Suprapubic skin (tissue), 4 donors: ENCODE data around the gene ABCA4. TPM values are rescaled to one million over a fixed set of nuclear protein-coding genes. Genes with fewer than 3 reads are reported as not detected.

Source experiments
- DNase-seq, 2 donors: peaks; one replicate each; pipeline ENCODE4 v3.0.0-alpha.2; 2019; ENCODE audit warnings: low spot score in 2 of 2
- H3K27ac ChIP-seq: fragments of 200-600 bp; sonication (generic); one replicate; pipeline ENCODE4 v1.5.1; 2019
- H3K27me3 ChIP-seq: fragments of 200-600 bp; sonication (generic); one replicate; pipeline ENCODE4 v1.5.1; 2019
- H3K36me3 ChIP-seq: fragments of 200-600 bp; sonication (generic); one replicate; pipeline ENCODE4 v1.5.1; 2019
- H3K4me1 ChIP-seq: fragments of 200-600 bp; sonication (generic); one replicate; pipeline ENCODE4 v1.5.1; 2019
- H3K4me3 ChIP-seq: fragments of 200-600 bp; sonication (generic); one replicate; pipeline ENCODE4 v1.5.1; 2019; ENCODE audit warnings: mild to moderate bottlenecking
- H3K9me3 ChIP-seq: fragments of 200-600 bp; sonication (generic); one replicate; pipeline ENCODE4 v1.5.1; 2019
- EP300 ChIP-seq: sonication (generic); formaldehyde crosslinking; IDR thresholded peaks from one replicate; pipeline ENCODE4 v1.6.1; 2017; ENCODE audit warnings: antibody characterized with exemption
- POLR2A ChIP-seq, 2 donors: fragments of 450-650 bp; IDR thresholded peaks; one replicate each; pipeline ENCODE4 v1.6.1; 2017; ENCODE audit warnings: antibody characterized with exemption in 2 of 2, mild to moderate bottlenecking in 2 of 2, moderate library complexity in 2 of 2
- POLR2AphosphoS5 ChIP-seq, 3 donors: sonication (generic); formaldehyde crosslinking; IDR thresholded peaks; one replicate each; pipeline ENCODE4 v1.6.1; 2017; ENCODE audit warnings: antibody characterized with exemption in 3 of 3
- WGBS: methylation state at CpG from one replicate; pipeline ENCODE4 v1.1.5; 2018; 5-methylcytosine and 5-hydroxymethylcytosine counted together
- total RNA-seq, 4 donors: library from RNA; depleted of rRNA; stranded (reverse); fragments of >200 nt; gene quantifications; one replicate each; pipeline ENCODE4 v1.1.0, GENCODE V29; 2016
- TF ChIP-seq, protein P1 (sequence below), 2 donors: fragments of 200-600 bp in 1 of 2; fragments of 450-650 bp in 1 of 2; sonication (generic) in 1 of 2; IDR thresholded peaks; one replicate each; pipeline ENCODE4 v1.5.1; 2016 to 2019; ENCODE audit warnings: antibody characterized with exemption in 2 of 2, mild to moderate bottlenecking in 1 of 2, moderate library complexity in 1 of 2

The ABCA4 gene
- total RNA-seq, 4 donors from 2014 or later = 2.8 to 6.8 (median 4.3) TPM

DNA sequence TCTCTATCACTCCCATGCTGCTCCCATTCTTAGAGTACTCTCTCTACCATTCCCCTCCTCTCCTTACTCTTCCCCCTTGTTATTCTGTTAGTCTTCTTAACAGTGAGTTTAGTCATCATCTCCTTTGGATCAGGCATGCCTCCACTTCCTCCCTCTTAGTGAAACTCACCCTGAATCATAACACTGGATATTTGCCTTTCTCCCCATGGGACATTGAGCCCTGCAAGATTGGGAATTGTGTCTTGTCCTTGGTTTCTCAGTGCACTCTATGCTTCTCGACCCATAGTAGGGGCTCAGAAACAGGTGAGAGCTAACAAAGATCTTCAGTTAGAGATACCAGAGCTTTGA lies 143.4 kb downstream of the ABCA4 start:
- TF ChIP-seq, protein P1, sequence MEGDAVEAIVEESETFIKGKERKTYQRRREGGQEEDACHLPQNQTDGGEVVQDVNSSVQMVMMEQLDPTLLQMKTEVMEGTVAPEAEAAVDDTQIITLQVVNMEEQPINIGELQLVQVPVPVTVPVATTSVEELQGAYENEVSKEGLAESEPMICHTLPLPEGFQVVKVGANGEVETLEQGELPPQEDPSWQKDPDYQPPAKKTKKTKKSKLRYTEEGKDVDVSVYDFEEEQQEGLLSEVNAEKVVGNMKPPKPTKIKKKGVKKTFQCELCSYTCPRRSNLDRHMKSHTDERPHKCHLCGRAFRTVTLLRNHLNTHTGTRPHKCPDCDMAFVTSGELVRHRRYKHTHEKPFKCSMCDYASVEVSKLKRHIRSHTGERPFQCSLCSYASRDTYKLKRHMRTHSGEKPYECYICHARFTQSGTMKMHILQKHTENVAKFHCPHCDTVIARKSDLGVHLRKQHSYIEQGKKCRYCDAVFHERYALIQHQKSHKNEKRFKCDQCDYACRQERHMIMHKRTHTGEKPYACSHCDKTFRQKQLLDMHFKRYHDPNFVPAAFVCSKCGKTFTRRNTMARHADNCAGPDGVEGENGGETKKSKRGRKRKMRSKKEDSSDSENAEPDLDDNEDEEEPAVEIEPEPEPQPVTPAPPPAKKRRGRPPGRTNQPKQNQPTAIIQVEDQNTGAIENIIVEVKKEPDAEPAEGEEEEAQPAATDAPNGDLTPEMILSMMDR (IDR thresholded peaks at IDR 0.05) = no peak
- no peak for TF ChIP-seq EP300
- WGBS = 94% methylated on average over 1 of the region's 1 CpG
- Histone ChIP-seq H3K4me1 (peaks cover 23% of the 10 kb centered on the region), H3K27me3 (no peaks in the 10 kb centered on the region), H3K4me3 (no peak overlapping the region), H3K36me3 (no peaks in the 10 kb centered on the region), H3K9me3 (no peaks in the 10 kb centered on the region), H3K27ac (no peak overlapping the region)
- no peak for DNase-seq

DNA sequence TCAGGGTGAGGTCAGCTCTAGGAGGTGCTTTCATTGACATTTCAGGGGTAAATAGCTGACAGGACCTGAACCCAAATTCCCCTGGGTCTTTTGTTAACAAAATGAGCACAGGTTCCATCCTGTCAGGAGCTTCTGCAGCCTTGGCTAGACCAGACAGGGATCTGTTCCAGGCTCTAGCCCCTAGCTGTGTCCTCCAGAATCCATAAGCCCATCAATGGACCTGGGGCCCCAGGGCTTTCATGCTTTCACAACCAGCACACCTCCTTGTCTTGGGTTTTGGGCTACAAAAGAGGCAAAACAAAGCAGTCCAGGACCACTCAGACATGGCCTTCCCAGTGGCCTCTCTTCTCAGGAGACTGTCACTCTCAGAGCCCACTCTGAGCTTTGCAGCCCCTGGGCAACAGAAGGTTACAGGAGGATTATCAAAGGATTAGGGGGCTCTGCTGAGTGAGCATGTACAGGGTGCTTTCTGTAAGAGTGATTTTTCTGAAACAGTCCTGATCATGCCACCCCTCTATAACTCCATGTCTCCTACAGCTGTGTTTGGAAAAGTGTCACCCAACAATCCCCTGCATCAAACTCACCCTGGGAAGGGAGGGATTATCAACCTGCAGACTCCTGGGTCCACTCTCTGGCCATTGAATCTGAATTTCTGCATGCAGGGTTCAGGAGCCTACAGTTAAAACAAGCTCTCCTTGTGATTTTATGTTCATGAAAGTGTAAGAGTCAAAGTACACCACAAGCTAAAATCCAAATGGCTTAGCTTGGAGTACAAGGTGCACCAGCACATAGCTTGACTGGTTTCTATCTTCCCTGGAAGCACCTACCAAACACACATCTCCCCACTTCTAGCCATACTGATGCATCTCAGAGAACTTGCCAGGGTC lies 144.0 kb downstream of the ABCA4 start:
- Histone ChIP-seq H3K27me3 (no peaks in the 10 kb centered on the region), H3K36me3 (no peaks in the 10 kb centered on the region), H3K9me3 (no peaks in the 10 kb centered on the region), H3K4me3 (no peak overlapping the region), H3K27ac (no peak overlapping the region), H3K4me1 (peaks cover 23% of the 10 kb centered on the region)
- no peak for DNase-seq
- no peak for TF ChIP-seq EP300
- TF ChIP-seq POLR2AphosphoS5 (IDR thresholded peaks at IDR 0.05) = no peak
- TF ChIP-seq POLR2A (IDR thresholded peaks at IDR 0.05) = no peak

DNA sequence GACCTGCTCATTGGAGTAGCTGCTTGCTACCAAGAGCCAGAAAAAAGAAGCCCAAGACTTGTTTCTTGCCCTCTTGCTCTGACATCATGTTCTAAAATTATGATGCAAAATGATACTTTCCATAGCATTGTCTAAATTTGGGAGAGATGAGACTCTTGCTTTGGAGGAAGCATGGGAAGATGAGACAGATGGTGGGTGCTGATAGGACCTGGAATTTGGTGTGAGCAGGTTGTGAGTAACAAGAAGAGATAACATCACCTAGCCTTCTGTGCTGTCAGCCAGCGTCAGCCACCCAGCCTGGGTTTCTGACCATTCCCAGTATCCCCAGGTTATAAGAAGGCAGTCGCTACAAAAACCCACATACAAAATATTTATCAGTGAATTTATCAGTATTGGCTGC lies 144.7 kb downstream of the ABCA4 start:
- Histone ChIP-seq H3K27ac (no peak overlapping the region), H3K27me3 (no peaks in the 10 kb centered on the region), H3K36me3 (no peaks in the 10 kb centered on the region), H3K4me1 (peaks cover 23% of the 10 kb centered on the region), H3K9me3 (no peaks in the 10 kb centered on the region), H3K4me3 (no peak overlapping the region)
- no peak for DNase-seq
- TF ChIP-seq EP300 (no peak), POLR2A (IDR thresholded peaks at IDR 0.05) (no peak), POLR2AphosphoS5 (IDR thresholded peaks at IDR 0.05) (no peak)
- TF ChIP-seq, protein P1 (IDR thresholded peaks at IDR 0.05) = no peak
- WGBS = 43% methylated on average over 2 of the region's 2 CpGs

DNA sequence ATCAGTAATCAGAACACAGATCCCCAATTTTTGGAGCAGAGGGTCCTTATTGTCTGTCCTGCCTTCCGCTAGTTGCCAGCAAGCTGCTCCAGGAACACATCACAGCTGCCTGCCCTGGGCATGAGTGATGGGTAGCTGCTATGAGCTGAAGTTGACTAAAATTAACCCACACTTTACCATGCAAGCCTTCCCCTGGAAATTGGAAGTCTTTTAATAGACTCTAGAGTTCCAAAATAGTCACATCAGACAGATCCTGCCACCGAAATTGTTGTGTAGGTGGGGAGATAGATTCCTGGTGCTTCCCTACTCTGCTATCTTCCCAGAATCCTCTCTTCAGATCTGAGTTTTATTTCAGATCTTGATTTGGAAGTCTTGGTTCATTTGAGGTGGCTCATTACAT lies 148.6 kb downstream of the ABCA4 start:
- WGBS = 67% methylated on average over 2 of the region's 2 CpGs
- H3K36me3 ChIP-seq = no peaks in the 10 kb centered on the region
- no peak overlapping the region for H3K27ac ChIP-seq
- H3K9me3 ChIP-seq = no peaks in the 10 kb centered on the region
- H3K4me1 ChIP-seq = no peaks in the 10 kb centered on the region
- no peak overlapping the region for H3K4me3 ChIP-seq
- TF ChIP-seq POLR2A (IDR thresholded peaks at IDR 0.05) (no peak), POLR2AphosphoS5 (IDR thresholded peaks at IDR 0.05) (no peak), EP300 (no peak)
- TF ChIP-seq, protein P1 (IDR thresholded peaks at IDR 0.05) = no peak
- H3K27me3 ChIP-seq = no peaks in the 10 kb centered on the region
- no peak for DNase-seq

DNA sequence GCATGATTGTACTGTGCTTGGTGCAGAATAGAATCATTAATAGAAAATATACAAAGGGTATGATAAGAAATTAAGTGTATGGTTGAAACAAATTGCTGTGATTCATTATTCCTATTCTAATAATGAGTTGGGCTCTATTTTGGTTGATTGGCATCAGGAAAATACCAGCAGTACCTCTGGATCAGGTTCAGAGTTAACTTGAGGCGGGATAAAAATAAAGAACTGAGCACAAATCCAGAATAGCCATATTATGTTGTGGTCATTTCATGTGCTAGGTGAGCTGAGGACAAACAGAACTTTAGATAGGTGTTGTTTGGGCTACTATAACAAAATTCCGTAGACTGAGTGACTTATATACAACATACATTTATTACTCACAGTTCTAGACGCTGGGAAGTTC lies 151.1 kb downstream of the ABCA4 start:
- DNase-seq = no peak
- Histone ChIP-seq H3K9me3 (no peaks in the 10 kb centered on the region), H3K36me3 (no peaks in the 10 kb centered on the region), H3K4me3 (no peak overlapping the region), H3K27ac (no peak overlapping the region), H3K27me3 (no peaks in the 10 kb centered on the region), H3K4me1 (peaks cover 10% of the 10 kb centered on the region)
- TF ChIP-seq POLR2AphosphoS5 (IDR thresholded peaks at IDR 0.05) = no peak
- no peak for TF ChIP-seq EP300
- WGBS = 94% methylated on average over 3 of the region's 3 CpGs

DNA sequence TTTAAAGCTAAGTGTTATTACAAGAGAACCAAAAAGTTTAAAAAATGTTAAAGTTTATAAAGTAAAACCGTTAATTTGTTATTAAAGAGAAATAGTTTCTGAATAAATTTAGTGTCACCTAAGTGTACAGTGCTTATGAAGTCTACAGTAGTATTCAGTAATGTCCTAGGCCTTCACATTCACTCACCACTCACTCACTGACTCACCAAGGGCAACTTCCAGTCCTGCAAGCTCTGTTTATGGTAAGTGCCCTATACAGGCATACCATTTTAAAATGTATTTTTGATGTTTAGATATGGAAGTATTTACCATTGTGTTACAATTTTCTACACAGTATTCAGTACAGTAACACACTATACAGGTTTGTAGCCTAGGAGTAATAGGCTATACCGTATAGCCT lies 151.6 kb downstream of the ABCA4 start:
- no peaks in the 10 kb centered on the region for H3K9me3 ChIP-seq
- H3K4me1 ChIP-seq = peaks cover 11% of the 10 kb centered on the region
- no peak for TF ChIP-seq POLR2AphosphoS5 (IDR thresholded peaks at IDR 0.05)
- TF ChIP-seq, protein P1 (IDR thresholded peaks at IDR 0.05) = no peak
- TF ChIP-seq EP300 = no peak
- TF ChIP-seq POLR2A (IDR thresholded peaks at IDR 0.05) = no peak
- no peak overlapping the region for H3K27ac ChIP-seq
- H3K36me3 ChIP-seq = no peaks in the 10 kb centered on the region
- no peak for DNase-seq
- no peak overlapping the region for H3K4me3 ChIP-seq
- WGBS = 88% methylated on average over 2 of the region's 2 CpGs
- no peaks in the 10 kb centered on the region for H3K27me3 ChIP-seq
